H1 (cell line): ENCODE results near the gene GULP1. TPM values are rescaled to one million over a fixed set of nuclear protein-coding genes. Genes with fewer than 3 reads are reported as not detected.

Experiments used
- CTCF ChIA-PET: fragments of 300-600 bp; sonication (Branson Sonifier 250); formaldehyde crosslinking; loops from one replicate; lab custom pipeline; 2021; ENCODE audit not compliant: partially characterized antibody; lab: Charles Lee
- POLR2A ChIA-PET: fragments of 300-600 bp; sonication (Branson Sonifier 250); formaldehyde crosslinking; loops from one replicate; lab custom pipeline; 2021; ENCODE audit warnings: inconsistent platforms; ENCODE audit not compliant: partially characterized antibody; lab: Charles Lee
- DNase-seq, 2 experiments: peaks; one replicate each; pipeline versions ENCODE4 v3.0.0 to v3.0.0-alpha.2; 2010 to 2022; ENCODE audit warnings: low spot score in 2 of 2, low read depth in 1 of 2, mixed read lengths in 1 of 2
- FAIRE-seq: peaks from 2 replicates; lab custom pipeline; 2011; peaks lifted over from hg19 to GRCh38; lab: Jason Lieb, UNC
- H2AFZ ChIP-seq: 2 replicates; pipeline ENCODE4 v1.8.1; 2012; ENCODE audit warnings: low read length, inconsistent platforms
- H2AK5ac ChIP-seq: 2 replicates; pipeline ENCODE4 v1.6.1; 2013; ENCODE audit warnings: low read depth, low read length
- H2BK120ac ChIP-seq: replicated peaks from 2 replicates; pipeline ENCODE3; 2013; ENCODE audit warnings: low read depth, low read length, inconsistent platforms
- H2BK12ac ChIP-seq: 2 replicates; pipeline ENCODE4 v1.6.1; 2013; ENCODE audit warnings: low read depth, low read length
- H2BK15ac ChIP-seq: 2 replicates; pipeline ENCODE4 v1.6.1; 2013; ENCODE audit warnings: low read length
- H2BK20ac ChIP-seq: 2 replicates; pipeline ENCODE4 v1.6.1; 2013; ENCODE audit warnings: low read length
- H2BK5ac ChIP-seq: 2 replicates; pipeline ENCODE4 v1.6.1; 2013; ENCODE audit warnings: low read depth, low read length
- H3K14ac ChIP-seq: 2 replicates; pipeline ENCODE4 v1.6.1; 2013; ENCODE audit warnings: inconsistent platforms; ENCODE audit not compliant: insufficient read length
- H3K18ac ChIP-seq: 2 replicates; pipeline ENCODE4 v1.6.1; 2013; ENCODE audit warnings: low read length; ENCODE audit errors: extremely low read depth
- H3K23ac ChIP-seq: 2 replicates; pipeline ENCODE4 v1.6.1; 2013; ENCODE audit warnings: inconsistent platforms; ENCODE audit not compliant: insufficient read length
- H3K23me2 ChIP-seq: 2 replicates; pipeline ENCODE4 v1.6.1; 2013; ENCODE audit warnings: low read depth, low read length
- H3K27ac ChIP-seq: 2 replicates; pipeline ENCODE4 v1.6.1; 2011; ENCODE audit warnings: low read depth, low read length, inconsistent platforms
- H3K27me3 ChIP-seq, 4 experiments: replicated peaks in 1 of 4; 1 replicate in 1 of 4; 2 replicates in 3 of 4; pipeline versions ENCODE4 v1.6.1 to v1.8.1; 2011 to 2013; ENCODE audit warnings: low read length in 3 of 4, mild to moderate bottlenecking in 3 of 4, inconsistent platforms in 2 of 4, mixed read lengths in 2 of 4, moderate library complexity in 1 of 4; ENCODE audit not compliant: control insufficient read depth in 3 of 4, insufficient read depth in 3 of 4; ENCODE audit errors: extremely low read depth in 1 of 4
- H3K36me3 ChIP-seq, 4 experiments: 2 replicates each; pipeline versions ENCODE4 v1.6.1 to v1.8.1; 2011 to 2013; ENCODE audit warnings: mild to moderate bottlenecking in 4 of 4, low read length in 3 of 4, moderate library complexity in 2 of 4, control low read depth in 1 of 4, inconsistent platforms in 1 of 4; ENCODE audit not compliant: insufficient read depth in 4 of 4, control insufficient read depth in 2 of 4
- H3K4ac ChIP-seq: replicated peaks from 2 replicates; pipeline ENCODE3; 2013; ENCODE audit warnings: low read length, low read depth, mixed read lengths, inconsistent platforms; ENCODE audit not compliant: insufficient read length
- H3K4me1 ChIP-seq, 4 experiments: replicated peaks in 1 of 4; 1 replicate in 1 of 4; 2 replicates in 3 of 4; pipeline versions ENCODE4 v1.6.1 to v1.8.1; 2011 to 2013; ENCODE audit warnings: low read length in 3 of 4, inconsistent platforms in 2 of 4, mixed read lengths in 1 of 4; ENCODE audit not compliant: insufficient read depth in 4 of 4, control insufficient read depth in 3 of 4
- H3K4me2 ChIP-seq, 2 experiments: 2 replicates each; pipeline versions ENCODE4 v1.6.1 to v1.8.1; 2011 to 2013; ENCODE audit warnings: low read depth in 2 of 2, low read length in 2 of 2, control low read depth in 1 of 2, inconsistent platforms in 1 of 2, mild to moderate bottlenecking in 1 of 2; ENCODE audit not compliant: insufficient read depth in 1 of 2
- H3K4me3 ChIP-seq, 4 experiments: fragments of 200-600, 300-600 bp in 1 of 4; sonication (generic), shearing (Covaris generic), sonication (Bioruptor Twin) in 1 of 4; 2 replicates each; pipeline versions ENCODE4 v1.5.1 to v1.8.1; 2011 to 2016; ENCODE audit warnings: low read length in 4 of 4, low read depth in 3 of 4, control low read depth in 2 of 4, inconsistent platforms in 2 of 4, mild to moderate bottlenecking in 2 of 4, mixed read lengths in 1 of 4, moderate library complexity in 1 of 4; ENCODE audit not compliant: insufficient read depth in 2 of 4; ENCODE audit errors: extremely low read depth in 1 of 4
- H3K56ac ChIP-seq: replicated peaks from 2 replicates; pipeline ENCODE3; 2013; ENCODE audit warnings: low read depth, mild to moderate bottlenecking, mixed read lengths, low read length, inconsistent platforms; ENCODE audit not compliant: insufficient read length
- H3K79me1 ChIP-seq: 2 replicates; pipeline ENCODE4 v1.6.1; 2013; ENCODE audit warnings: low read depth, low read length, control low read depth
- H3K79me2 ChIP-seq, 2 experiments: 2 replicates each; pipeline versions ENCODE4 v1.6.1 to v1.8.1; 2012 to 2013; ENCODE audit warnings: low read length in 2 of 2, mild to moderate bottlenecking in 2 of 2, inconsistent platforms in 1 of 2; ENCODE audit not compliant: insufficient read depth in 2 of 2, control insufficient read depth in 1 of 2
- H3K9ac ChIP-seq, 4 experiments: replicated peaks in 1 of 4; 1 replicate in 1 of 4; 2 replicates in 3 of 4; pipeline versions ENCODE4 v1.6.1 to v1.8.1; 2011 to 2013; ENCODE audit warnings: low read depth in 3 of 4, low read length in 3 of 4, control low read depth in 2 of 4, mild to moderate bottlenecking in 2 of 4, moderate library complexity in 2 of 4, inconsistent platforms in 1 of 4; ENCODE audit errors: extremely low read depth in 1 of 4
- H3K9me3 ChIP-seq, 2 experiments: 2 replicates each; pipeline versions ENCODE4 v1.6.1 to v1.8.1; 2012 to 2013; ENCODE audit warnings: mild to moderate bottlenecking in 2 of 2, moderate library complexity in 2 of 2, control low read depth in 1 of 2, inconsistent platforms in 1 of 2, low read depth in 1 of 2, low read length in 1 of 2, mixed read lengths in 1 of 2; ENCODE audit not compliant: insufficient read depth in 2 of 2
- H4K20me1 ChIP-seq, 2 experiments: replicated peaks in 1 of 2; 2 replicates each; pipeline versions ENCODE3 to v1.8.1; 2011 to 2013; ENCODE audit warnings: inconsistent platforms in 2 of 2, low read length in 2 of 2, mild to moderate bottlenecking in 1 of 2; ENCODE audit not compliant: insufficient read depth in 2 of 2, control insufficient read depth in 1 of 2
- H4K5ac ChIP-seq: 2 replicates; pipeline ENCODE4 v1.6.1; 2013; ENCODE audit warnings: low read length, low read depth, mixed read lengths, inconsistent platforms; ENCODE audit not compliant: insufficient read length
- H4K8ac ChIP-seq: 2 replicates; pipeline ENCODE4 v1.8.0; 2013; ENCODE audit warnings: mild to moderate bottlenecking, moderate library complexity, low read length, inconsistent platforms; ENCODE audit not compliant: insufficient read depth; ENCODE audit errors: extremely low read depth
- H4K91ac ChIP-seq: replicated peaks from 2 replicates; pipeline ENCODE3; 2013; ENCODE audit warnings: low read length, mixed read lengths, inconsistent platforms; ENCODE audit not compliant: insufficient read length
- CTBP2 ChIP-seq: IDR thresholded peaks from 2 replicates; pipeline ENCODE4 v1.7.0; 2011; ENCODE audit warnings: borderline replicate concordance, mild to moderate bottlenecking, moderate library complexity, mixed read lengths, low read length; ENCODE audit not compliant: insufficient read depth, insufficient read length
- EP300 ChIP-seq, 2 experiments: IDR thresholded peaks; 1 replicate in 1 of 2; 2 replicates in 1 of 2; pipeline ENCODE4 v1.6.1; 2011 to 2012; ENCODE audit warnings: low read depth in 2 of 2, low read length in 2 of 2, mild to moderate bottlenecking in 2 of 2, borderline replicate concordance in 1 of 2, inconsistent platforms in 1 of 2, moderate library complexity in 1 of 2
- EZH2 ChIP-seq: fragments of 200-600 bp; sonication (generic); IDR thresholded peaks from 2 replicates; pipeline ENCODE4 v1.7.1; 2012; ENCODE audit warnings: low read depth, mild to moderate bottlenecking, moderate library complexity, low read length, inconsistent platforms; ENCODE audit not compliant: severe bottlenecking
- FOSL1 ChIP-seq: IDR thresholded peaks from 2 replicates; pipeline ENCODE4 v1.6.1; 2011; ENCODE audit warnings: mild to moderate bottlenecking, low read depth, low read length, moderate library complexity; ENCODE audit not compliant: insufficient read depth
- PHF8 ChIP-seq: fragments of 200-600 bp; sonication (generic); conservative IDR thresholded peaks from 2 replicates; pipeline ENCODE4 v1.7.1; 2012; ENCODE audit warnings: low read depth, mild to moderate bottlenecking, inconsistent platforms, low read length, moderate library complexity
- SP2 ChIP-seq: IDR thresholded peaks from 2 replicates; pipeline ENCODE4 v1.6.1; 2012; ENCODE audit warnings: mild to moderate bottlenecking, low read length, inconsistent platforms
- TAF1 ChIP-seq: IDR thresholded peaks from 2 replicates; pipeline ENCODE4 v1.6.1; 2011; ENCODE audit warnings: mild to moderate bottlenecking, low read depth, low read length
- WGBS, 2 experiments: shearing (Covaris generic) in 1 of 2; methylation state at CpG; one replicate each; pipeline versions ENCODE4 v1.1.6 to v1.1.7; 2013 to 2015; ENCODE audit warnings: low lambda C conversion rate in 2 of 2, mixed read lengths in 2 of 2, inconsistent platforms in 1 of 2, low coverage in 1 of 2, missing lambda C conversion rate in 1 of 2; ENCODE audit not compliant: insufficient replicate concordance in 2 of 2, insufficient coverage in 1 of 2, insufficient read length in 1 of 2; ENCODE audit errors: extremely low coverage in 1 of 2, missing lambda C conversion rate in 1 of 2; 5-methylcytosine and 5-hydroxymethylcytosine counted together
- polyA plus RNA-seq, 7 experiments: library from polyadenylated mRNA; depleted of rRNA in 3 of 7; stranded (reverse) in 5 of 7; unstranded in 2 of 7; fragments of >200 nt in 5 of 7; fragments of 200-250 nt in 2 of 7; gene quantifications; 1 replicate in 5 of 7; 2 replicates in 1 of 7; 4 replicates in 1 of 7; pipeline versions ENCODE4 v1.2.1 to v1.2.3, GENCODE V29; 2011 to 2013; ENCODE audit warnings: missing spikeins in 2 of 7, mixed read lengths in 2 of 7
- total RNA-seq: library from RNA; stranded (reverse); fragmentation: NEBNext Ultra II Directional; extraction: Animal tissue kit (Norgen Biotek cat#: 25700); gene quantifications from 2 replicates; pipeline ENCODE4 v1.2.1, GENCODE V29; 2021
- TF ChIP-seq, protein P1 (sequence below): IDR thresholded peaks from 2 replicates; pipeline ENCODE4 v1.6.1; 2011; ENCODE audit warnings: low read depth, mild to moderate bottlenecking, low read length; ENCODE audit not compliant: insufficient read depth
- TF ChIP-seq, protein P2 (sequence below), 3 experiments: IDR thresholded peaks; 1 replicate in 2 of 3; 2 replicates in 1 of 3; pipeline versions ENCODE4 v1.5.1 to v1.6.1; 2011; ENCODE audit warnings: low read length in 3 of 3, mild to moderate bottlenecking in 3 of 3, inconsistent platforms in 2 of 3, low read depth in 1 of 3, moderate library complexity in 1 of 3; ENCODE audit not compliant: insufficient read depth in 1 of 3; ENCODE audit errors: control extremely low read depth in 1 of 3

Gene GULP1
- total and polyA plus RNA-seq, 2 of the 8 experiments (the other 6 are each of a cell fraction or from before 2014, with no cell fraction given), result 69.7 to 139 TPM

DNA sequence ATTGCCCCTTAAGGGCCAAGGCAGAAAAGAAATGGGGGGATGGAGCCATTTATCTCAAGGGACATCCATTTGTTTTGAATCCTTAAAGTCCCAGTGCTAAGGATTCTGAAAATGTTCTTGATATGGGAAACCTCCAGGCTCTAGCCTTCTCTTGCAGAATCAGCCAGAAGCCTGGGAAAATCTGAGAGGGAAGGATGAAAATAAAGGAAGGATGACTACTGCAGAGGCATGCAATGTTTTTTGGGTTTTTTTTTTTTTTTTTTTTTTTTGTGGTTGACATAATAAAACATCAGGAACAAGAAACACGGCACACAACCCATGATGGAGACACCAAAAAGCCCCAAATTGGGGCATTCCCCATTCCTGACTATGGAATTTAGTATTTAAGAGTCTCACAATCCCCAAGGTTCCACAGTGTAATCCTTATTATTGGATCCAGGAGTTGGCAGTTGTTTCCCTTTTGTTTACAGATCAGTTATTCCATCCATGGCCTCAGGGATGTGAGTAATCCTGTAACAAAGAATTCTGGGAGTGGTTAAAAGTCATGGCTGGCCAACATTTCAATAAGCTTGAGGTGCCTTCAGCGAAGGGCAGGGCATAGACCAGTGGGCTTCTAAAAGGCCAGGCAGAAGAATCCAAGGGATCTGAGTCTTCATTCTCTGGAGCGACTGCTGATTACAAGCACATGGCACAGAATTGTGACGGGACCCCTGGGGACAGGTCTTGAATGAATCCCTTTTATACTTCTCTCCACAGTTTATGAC, 337.5 kb downstream of the GULP1 start:
- peak overlapping the region; percentile 33; the same call in 1 of the 2 replicates for H2AFZ ChIP-seq
- CTCF ChIA-PET, result no interaction called here
- no peak for TF ChIP-seq TAF1
- TF ChIP-seq, protein P1, sequence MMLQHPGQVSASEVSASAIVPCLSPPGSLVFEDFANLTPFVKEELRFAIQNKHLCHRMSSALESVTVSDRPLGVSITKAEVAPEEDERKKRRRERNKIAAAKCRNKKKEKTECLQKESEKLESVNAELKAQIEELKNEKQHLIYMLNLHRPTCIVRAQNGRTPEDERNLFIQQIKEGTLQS, result no peak
- no peak for TF ChIP-seq EZH2
- TF ChIP-seq SP2, result no peak
- no peak for TF ChIP-seq CTBP2
- no peak for TF ChIP-seq PHF8
- TF ChIP-seq, protein P2, sequence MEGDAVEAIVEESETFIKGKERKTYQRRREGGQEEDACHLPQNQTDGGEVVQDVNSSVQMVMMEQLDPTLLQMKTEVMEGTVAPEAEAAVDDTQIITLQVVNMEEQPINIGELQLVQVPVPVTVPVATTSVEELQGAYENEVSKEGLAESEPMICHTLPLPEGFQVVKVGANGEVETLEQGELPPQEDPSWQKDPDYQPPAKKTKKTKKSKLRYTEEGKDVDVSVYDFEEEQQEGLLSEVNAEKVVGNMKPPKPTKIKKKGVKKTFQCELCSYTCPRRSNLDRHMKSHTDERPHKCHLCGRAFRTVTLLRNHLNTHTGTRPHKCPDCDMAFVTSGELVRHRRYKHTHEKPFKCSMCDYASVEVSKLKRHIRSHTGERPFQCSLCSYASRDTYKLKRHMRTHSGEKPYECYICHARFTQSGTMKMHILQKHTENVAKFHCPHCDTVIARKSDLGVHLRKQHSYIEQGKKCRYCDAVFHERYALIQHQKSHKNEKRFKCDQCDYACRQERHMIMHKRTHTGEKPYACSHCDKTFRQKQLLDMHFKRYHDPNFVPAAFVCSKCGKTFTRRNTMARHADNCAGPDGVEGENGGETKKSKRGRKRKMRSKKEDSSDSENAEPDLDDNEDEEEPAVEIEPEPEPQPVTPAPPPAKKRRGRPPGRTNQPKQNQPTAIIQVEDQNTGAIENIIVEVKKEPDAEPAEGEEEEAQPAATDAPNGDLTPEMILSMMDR (IDR thresholded peaks at IDR 0.05; ENCODE audit: control extremely low read depth in 1 of 3, insufficient read depth in 1 of 3, low read depth in 1 of 3, low read length in 3 of 3), result no peak
- no peak for TF ChIP-seq EP300 (IDR thresholded peaks at IDR 0.05; ENCODE audit: borderline replicate concordance in 1 of 2, low read depth in 2 of 2, low read length in 2 of 2)
- no peak for TF ChIP-seq FOSL1

More for the DNA sequence above, 337.5 kb downstream of the GULP1 start:
- no peak overlapping the region for H4K8ac ChIP-seq
- no peaks in the 10 kb centered on the region for H3K9me3 ChIP-seq
- no peak overlapping the region for H2BK5ac ChIP-seq
- no peak overlapping the region for H2BK20ac ChIP-seq
- H3K79me1 ChIP-seq, result no peaks in the 10 kb centered on the region
- no peaks in the 10 kb centered on the region for H4K20me1 ChIP-seq
- no peak overlapping the region for H3K4me3 ChIP-seq
- FAIRE-seq, result no peak
- H3K14ac ChIP-seq, result no peak overlapping the region
- no peaks in the 10 kb centered on the region for H3K79me2 ChIP-seq
- no peak overlapping the region for H3K56ac ChIP-seq
- no peak overlapping the region for H3K27ac ChIP-seq
- 60% methylated on average over 4 of the region's 4 CpGs; no CpG with 5 or more reads in 1 of the 2 experiments for WGBS, 2 experiments
- no peaks in the 10 kb centered on the region for H3K36me3 ChIP-seq
- no peak overlapping the region for H3K4ac ChIP-seq
- no peak overlapping the region for H3K9ac ChIP-seq
- H3K27me3 ChIP-seq, result no peaks in the 10 kb centered on the region
- H2BK120ac ChIP-seq, result no peak overlapping the region
- no peak overlapping the region for H4K5ac ChIP-seq
- no peak overlapping the region for H2AK5ac ChIP-seq
- no peak overlapping the region for H3K18ac ChIP-seq
- no peaks in the 10 kb centered on the region for H3K4me1 ChIP-seq
- POLR2A ChIA-PET, result no interaction called here
- no peak overlapping the region for H4K91ac ChIP-seq
- H2BK15ac ChIP-seq, result no peak overlapping the region
- DNase-seq, result no peak
- H3K23me2 ChIP-seq, result no peaks in the 10 kb centered on the region
- no peak overlapping the region for H2BK12ac ChIP-seq
- no peak overlapping the region for H3K4me2 ChIP-seq
- H3K23ac ChIP-seq, result no peak overlapping the region
